ENCODE measurements around the gene THOC6.

Gene THOC6

DNA sequence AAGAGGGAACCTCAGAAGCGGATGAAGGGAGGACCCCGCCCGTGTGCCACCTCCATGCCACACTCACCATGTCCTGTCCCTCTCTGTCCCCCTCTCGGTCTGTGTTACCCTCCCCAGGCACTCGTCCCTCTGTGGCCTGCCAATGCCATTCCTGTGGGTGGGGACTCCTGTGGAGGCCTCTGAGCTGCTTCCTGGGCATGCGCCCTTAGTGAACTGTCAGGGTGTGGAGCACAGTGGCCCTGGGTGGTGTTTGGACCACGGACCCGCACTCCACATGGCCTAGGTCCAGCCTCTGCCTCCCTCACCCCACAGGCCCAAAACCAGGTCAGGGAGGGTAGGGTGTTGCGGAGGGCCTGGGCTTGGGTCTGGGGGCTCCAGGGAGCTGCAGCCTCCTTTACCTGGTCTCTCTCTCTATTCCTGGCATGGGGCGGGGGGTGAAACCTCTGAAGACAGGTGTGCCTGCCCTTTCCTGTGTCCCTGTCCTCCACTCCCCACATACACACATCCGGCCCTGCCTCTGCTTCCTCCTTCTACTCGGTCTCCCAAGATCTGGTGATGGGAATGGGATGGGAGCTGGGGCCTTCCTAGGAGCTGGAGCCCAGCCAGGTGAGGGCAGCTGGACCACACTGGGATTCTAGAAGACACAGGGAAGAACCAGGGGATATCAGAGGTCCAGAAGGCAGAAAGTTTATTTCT lies 32.1 kb upstream of the THOC6 start:
- no peak for DNase-seq (ENCODE audit: low spot score)

DNA sequence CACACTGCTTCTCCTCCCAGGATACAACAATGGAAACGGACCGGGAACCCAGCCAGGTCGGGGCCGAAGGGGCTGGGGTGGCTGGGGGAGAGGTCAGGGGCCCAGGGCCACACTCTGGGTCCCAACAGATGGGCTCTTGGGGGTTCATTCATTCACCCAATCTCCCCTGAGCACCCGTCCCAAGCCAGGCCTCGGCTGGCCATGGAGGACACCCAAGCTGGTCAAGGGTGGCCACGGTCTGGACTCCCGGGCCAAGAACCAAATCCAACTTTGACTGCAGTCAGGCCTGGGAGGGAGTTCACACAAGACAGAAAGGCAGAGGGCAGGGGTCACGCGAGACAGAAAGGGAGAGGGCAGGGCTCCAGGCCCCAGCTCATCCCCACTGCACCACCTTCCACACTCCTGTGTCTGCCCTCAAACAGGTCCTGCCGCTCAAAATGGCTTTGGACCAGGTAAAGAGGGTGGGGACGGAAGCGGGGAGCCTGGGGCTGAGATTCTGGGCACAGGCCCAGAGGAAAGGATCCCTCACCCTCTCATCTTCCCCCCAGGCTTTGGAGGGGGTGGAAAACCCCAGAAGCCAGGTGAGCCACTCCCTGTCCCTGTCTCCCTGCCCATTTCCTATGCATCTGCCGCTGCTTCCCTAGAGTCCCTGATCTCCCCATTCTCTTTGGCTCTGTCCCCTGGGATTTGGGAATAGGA lies 31.3 kb upstream of the THOC6 start:
- no peak for DNase-seq (ENCODE audit: low spot score)

DNA sequence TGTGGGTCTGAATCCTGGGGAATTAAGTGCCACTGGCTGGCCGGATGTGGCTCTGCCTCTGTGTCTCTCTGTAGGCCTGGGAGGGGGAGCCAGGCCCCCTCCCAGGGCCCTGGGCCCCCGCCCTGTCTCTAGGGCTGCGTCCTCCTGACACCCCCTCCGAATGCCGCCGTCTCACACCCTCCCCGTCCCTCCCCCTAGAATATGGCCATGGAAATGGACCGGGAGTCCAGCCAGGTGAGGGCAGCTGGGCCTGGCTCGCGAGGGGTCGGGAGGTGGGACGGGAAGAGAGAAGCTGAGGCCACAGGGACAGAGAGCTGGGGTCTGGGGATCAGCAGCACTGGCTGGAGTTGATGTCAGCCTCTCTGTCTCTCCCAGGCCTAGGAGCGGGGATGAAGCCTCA lies 27.5 kb upstream of the THOC6 start:
- DNase-seq (ENCODE audit: low spot score) = no peak

DNA sequence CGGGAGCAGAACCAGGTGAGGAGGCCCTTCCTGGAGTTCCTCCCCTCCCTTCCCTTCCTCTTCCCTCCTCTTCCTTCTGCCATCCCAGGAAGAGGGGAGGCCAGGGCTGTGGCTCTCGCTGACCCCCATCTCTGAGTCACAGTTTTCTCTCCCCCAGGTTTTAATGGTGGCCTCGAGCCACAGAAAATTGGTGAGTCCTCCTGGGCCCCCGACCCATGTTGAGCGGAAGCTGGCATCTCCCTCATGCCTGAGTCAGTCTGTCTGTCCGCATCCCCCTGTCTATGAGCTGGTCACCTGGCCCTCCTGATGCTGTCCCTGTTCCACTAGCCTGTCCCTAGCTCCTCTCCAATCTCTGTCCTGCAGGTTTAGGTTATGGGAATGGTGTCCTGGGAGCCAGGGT lies 23.9 kb upstream of the THOC6 start:
- DNase-seq (ENCODE audit: low spot score) = no peak

DNA sequence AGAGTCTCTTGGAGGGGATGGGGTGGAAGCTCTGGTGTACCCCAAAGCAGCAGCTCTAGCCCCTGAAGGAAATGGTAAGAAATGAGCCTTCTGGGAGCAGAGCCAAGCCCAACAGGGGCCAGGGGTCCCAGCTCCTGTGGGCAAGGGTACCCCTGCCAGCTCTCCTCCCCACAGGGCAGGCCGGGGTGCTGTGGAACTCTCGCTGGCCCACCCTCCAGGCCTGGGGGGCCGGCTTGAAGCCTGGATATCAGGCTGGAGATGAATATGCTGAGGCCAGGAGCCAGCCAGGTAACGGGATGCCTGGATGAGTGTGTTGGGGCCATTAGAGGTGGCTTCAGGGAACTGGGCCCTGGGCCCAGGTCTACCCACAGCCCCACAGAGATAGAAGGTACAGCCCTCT lies 23.3 kb upstream of the THOC6 start:
- DNase-seq (ENCODE audit: low spot score) = no peak

DNA sequence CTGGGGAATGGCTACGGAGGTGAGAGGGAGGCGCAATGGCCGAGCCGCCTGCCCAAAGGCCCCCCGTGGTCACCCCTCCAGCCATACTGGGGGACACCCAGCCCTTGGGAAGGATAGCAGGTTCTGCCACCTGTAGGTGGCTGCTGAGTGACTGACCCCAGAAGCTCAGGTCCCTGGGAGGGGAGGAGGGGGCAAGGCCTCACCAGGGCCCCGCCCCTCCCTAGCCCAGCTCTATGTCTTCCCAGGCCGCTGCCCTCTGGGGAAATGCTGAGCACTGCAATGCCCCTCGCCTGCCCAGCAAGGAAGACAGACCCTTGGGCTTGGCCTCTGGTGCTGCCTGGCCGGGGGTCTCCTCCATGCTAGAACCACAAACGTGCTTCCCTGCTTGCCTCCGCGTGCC lies 22.5 kb upstream of the THOC6 start:
- no peak for DNase-seq (ENCODE audit: low spot score)

DNA sequence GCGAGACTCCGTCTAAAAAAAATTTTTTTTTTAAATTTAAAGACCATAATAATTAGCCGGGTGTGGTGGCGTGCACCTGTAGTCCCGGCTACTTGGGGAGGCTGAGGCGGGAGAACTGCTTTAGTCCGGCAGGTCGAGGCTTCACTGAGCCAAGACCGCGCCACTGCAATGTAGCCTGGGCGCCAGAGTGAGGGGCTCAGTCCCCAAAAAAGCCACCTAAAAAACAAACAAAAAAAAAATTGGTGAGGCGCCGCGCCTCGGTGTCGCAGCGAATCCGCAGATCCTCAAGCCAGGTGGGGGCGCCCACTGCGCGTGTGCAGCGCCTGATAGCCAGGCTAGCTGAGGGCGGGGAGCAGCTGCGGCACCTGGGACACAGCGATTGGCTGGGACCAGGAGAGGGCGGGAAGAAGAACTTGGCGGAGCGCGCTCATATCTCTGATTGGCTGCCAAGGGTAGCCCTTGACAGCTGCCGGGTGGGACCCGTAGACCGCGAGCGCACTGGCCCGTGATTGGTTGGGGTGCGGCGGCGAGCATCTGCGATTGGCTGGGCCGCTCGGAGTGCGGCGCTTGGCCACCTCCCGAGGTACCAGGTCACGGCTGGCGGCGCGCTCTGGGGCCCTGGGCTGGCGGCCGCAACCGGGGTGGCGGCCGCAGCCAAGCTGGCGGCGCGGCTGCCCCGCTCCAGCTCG lies 20.1 kb upstream of the THOC6 start:
- DNase-seq (ENCODE audit: low spot score) = peak; percentile 99

DNA sequence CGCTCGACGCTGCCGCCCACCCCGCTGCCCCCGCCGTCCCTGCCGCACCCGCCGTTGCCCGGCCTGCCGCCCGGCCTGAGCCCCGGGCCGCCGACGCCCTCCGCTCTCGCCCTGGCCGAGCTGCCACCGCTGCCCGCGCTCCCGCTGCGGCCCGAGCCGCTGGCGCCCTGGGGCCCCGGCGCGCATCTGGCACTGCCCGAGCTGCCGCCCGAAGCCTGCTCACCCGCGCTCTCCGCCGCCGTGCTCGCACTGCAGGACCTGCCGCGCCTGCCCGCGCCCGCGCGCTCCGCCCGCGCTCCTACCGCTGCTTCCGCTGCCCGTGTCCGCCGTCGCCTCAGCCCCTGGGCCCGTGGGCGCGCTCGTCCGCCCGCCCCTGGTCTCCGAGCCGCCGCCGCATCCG lies 19.5 kb upstream of the THOC6 start:
- no peak for DNase-seq (ENCODE audit: low spot score)

DNA sequence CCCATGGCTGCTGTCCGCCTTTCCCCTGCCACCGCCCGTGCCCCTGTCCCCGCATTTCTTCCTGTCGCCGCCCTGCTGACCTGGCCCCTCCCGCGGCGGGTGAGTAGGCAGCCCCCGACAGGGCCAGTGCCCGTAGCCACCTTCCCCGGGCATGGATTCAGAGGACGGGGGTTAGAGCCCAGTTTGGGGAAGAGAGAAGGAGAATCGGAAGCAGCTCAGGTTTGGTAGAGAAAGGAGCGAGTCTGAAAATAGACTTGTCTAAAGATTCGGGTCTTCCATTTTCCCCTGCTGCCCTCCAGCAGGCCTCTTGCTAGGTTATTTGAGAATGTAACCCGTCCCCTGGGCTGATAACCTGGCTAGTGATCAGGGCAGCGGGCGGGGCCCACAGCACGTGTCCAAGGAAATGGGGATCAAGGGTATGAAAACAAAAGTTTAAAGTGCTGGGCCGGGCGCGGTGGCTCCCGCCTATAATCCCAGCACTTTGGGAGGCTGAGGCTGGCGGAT lies 19.0 kb upstream of the THOC6 start:
- no peak for DNase-seq (ENCODE audit: low spot score)

DNA sequence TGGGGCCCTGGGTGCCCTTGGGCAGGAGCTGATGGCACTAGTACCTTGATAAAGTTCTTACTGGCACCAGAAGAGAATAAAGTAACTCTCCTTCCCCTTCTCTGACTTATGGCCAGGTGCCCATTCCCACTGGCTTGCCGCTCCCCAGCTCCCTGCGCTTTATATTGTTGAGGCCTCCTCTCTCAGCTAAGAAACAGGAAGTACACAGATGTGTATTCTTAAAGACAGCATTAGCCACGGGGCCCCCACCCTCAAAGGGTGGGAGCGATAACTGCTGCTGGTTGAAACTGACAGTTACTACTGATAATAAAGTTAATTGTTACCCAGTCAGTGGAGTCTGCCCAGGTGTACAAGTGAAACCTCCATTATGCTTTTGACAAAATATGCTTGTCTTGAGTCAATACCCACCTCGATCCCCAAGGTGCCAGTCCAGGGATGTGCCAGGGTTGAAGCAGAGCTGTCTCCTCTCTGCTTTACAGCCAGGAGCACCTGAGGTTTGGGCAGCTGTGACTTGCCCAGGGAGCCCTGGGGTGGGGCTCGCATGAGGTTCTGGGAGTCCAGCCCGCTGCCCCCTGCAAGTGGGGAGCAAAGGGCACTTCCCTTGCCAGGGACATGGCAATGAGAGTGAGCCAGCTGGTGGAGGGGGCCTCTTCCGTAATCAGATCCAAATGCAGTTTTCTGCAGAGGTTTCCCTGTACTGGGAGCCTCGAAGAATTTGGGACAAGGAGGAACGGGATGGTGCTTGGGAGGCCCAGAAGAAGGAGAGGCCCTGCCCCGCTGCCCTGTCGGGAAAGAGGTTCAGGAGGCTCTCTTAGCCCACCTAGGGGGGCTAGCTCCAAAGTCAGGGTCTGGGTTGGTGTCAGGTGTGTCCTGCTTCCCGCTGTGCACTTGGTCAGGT lies 16.5 kb upstream of the THOC6 start:
- no peak for DNase-seq (ENCODE audit: low spot score)

DNA sequence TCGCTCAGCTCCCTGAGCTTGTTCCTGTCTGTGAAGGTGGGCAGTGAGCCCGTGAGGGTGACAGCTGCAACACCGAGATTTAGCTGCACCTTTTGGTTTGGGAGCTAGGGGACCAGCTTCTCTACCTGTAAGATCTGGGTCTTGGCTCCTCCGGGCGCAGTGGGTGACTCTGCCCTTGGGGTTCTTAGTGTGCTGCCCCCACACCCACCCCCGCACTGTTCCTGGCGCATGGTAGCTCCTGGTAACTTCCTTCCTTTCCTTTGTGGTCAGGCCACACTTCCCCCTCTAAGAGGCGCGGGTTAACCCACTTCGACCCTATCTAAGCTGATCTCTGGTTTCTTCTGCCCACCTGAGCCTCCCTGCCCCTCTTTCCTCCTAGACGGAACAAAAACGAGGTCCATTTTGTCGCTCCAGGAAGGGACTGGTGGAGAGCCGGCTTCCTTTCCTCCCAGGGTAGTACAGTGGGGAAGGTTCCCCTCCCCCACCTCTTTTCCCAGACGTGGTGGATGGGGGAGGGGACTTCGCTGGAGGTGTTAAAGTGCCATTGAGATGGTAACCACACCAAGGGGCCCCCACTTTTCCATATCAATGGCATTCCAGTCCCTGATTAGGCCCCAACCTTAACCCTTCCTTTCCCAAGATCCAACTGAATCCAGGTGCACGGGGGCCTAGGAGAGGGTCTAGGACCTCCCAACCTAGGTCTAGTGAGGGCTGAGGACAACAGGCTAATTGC lies 15.7 kb upstream of the THOC6 start:
- no peak for DNase-seq (ENCODE audit: low spot score)

DNA sequence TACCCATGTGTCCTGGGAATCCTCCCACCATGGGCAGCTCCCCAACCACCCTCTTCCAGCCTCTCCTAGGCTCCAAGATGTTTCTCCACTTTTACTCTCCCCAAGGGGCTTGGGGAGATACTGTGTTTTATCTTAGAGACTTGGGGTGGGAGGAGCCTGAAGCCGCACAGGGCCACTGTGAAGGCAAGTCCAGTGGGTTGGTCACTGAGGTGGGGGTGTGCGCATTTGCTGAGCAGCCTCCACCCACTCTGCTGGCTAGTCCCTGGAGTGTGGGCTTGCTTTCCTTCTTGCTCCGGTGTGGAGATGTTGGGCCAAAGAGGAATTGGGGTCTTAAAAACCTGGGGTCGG lies 15.2 kb upstream of the THOC6 start:
- DNase-seq (ENCODE audit: low spot score) = no peak

DNA sequence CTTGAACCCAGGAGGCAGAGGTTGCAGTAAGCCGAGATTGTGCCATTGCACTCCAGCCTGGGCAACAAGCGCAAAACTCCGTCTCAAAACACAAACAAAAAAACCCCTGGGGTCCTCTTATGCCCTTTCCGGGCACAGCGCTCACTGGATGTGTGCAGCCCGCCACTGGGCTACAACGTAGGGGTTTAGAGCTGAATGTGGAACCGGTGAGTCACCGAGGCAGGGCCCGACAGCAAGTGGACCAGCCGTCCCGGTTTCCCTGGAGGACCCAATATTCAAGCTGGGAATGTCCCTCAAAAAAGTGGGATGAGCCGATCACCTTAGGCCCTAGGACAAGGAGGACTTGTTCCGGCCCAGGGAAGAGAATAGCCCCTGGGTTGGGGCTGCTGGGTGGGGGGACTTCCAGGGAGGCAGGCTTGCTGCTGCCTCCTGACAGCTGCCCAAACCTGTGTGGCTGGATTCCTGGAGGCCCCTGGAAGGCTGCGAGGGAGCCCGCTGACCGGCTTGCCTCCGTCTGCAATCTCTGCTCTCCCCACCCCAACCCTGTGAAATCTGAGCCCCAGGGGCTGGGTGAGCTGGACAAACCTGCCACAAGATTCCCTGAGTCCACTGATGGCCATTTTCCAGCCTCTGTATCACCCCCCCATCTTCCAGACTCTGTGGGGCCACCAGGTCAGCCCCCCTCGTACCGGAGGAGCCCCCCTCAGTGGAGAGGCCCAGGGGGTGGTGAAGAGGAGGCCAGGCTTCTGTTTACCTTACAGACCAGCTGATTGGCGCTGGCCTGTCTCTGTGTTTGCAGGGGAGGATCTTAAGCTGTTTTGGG lies 14.1 kb upstream of the THOC6 start:
- DNase-seq (ENCODE audit: low spot score) = no peak

DNA sequence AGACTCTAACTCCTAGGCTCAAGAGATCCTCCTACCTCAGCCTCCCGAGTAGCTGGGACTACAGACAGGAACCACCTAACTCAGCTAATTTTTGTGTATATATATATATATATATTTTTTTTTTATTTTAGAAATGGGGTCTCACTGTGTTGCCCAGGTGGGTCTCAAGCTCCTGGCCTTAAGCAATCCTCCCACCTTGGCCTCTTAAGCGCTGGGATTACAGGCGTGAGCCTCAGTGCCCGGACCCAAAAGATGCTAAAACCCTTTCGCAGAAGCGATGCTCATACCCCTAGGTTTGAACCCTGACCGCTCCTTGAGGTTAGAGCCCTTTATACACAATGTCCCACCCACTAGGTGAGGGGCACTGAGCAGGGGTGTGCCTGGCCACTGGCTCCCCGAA lies 13.3 kb upstream of the THOC6 start:
- no peak for DNase-seq (ENCODE audit: low spot score)

DNA sequence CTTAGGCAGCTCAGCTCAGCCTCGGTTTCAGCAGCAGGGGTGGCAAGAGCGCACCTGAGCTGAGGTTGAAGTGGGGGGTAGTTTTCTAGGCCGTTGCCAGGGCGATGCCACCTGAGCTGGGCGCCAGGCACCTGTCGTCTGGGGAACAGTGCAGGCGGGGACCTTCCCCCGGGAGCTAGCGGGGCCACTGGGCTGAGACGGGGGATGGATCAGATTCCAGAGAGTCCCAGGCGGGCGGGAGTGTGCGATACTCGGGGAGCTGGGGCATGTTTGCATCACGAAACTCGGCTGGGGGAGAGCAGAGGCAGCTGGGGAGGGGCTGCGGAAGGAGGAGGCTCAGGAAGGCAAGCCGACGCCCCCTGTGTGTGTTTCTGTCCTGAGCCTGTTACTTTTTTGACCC lies 11.6 kb upstream of the THOC6 start:
- DNase-seq (ENCODE audit: low spot score) = no peak

DNA sequence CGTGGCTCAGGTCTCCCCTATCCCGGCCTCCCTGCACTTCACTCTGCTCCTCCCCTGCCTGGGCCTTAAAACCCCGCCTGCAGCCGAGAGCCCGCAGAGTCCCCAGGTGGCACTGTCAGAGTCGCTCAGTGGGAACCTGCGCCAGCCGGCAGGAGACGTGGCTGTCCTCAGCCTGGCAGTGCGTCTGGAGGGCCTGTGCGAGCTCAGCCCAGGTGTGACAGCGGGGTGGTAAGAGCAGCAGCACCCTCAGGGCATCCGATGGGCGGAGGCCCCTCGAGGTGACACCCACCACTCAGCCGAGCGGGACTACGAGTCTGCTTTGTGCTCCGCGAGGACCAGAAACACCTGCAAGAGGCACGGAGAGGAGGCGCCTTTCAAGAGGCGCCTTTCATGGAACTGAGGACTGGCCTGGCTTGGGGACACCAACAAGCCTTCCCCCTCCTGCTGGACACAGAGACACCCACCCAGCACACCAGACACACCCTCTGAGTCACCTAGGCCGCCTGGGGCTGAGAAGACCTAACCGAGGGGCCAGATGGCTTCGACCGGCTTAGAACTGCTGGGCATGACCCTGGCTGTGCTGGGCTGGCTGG lies 10.9 kb upstream of the THOC6 start, which contains the start of gene CLDN9:
TSS of gene CLDN9 (plus strand) at position 96 of the 593 bp plus-strand sequence. CDS start at position 536, 440 bp downstream.
- DNase-seq (ENCODE audit: low spot score) = no peak

DNA sequence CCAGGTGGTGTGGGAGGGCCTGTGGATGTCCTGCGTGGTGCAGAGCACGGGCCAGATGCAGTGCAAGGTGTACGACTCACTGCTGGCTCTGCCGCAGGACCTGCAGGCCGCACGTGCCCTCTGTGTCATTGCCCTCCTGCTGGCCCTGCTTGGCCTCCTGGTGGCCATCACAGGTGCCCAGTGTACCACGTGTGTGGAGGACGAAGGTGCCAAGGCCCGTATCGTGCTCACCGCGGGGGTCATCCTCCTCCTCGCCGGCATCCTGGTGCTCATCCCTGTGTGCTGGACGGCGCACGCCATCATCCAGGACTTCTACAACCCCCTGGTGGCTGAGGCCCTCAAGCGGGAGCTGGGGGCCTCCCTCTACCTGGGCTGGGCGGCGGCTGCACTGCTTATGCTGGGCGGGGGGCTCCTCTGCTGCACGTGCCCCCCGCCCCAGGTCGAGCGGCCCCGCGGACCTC lies 10.3 kb upstream of the THOC6 start:
- DNase-seq (ENCODE audit: low spot score) = no peak

DNA sequence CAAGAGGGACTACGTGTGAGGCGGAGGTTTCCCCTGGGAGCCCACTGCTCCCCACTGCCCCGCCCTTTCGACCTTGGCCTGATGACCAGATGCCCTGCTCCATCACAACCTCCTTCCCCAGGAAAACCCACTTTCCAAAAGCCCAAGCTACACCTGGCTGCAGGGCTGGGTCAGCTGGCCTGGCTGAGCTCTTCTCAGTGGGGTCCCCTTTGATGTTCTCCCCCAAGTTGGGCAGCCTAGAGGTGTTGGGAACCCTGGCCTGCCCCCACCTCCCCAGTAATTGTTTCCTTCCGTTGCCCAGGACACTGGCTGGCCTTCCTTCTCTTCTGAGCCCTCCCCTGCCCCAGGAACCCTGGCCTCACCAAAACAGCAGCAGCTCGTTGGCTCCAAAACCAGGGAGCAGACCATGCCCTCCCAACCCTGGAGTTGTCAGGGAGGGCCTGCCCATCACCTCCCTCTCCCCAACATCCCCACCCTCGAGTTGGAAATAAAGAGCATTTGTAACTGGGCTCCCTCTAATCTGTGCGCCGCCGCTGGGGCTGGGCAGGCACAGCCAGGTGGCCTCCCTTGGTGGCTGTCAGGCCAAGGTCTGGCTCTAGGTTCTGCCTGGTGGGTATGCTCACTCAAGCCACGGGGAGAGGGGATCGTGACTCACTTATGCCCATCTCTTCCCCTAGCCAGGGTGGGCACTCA lies 9.7 kb upstream of the THOC6 start:
- no peak for DNase-seq (ENCODE audit: low spot score)

DNA sequence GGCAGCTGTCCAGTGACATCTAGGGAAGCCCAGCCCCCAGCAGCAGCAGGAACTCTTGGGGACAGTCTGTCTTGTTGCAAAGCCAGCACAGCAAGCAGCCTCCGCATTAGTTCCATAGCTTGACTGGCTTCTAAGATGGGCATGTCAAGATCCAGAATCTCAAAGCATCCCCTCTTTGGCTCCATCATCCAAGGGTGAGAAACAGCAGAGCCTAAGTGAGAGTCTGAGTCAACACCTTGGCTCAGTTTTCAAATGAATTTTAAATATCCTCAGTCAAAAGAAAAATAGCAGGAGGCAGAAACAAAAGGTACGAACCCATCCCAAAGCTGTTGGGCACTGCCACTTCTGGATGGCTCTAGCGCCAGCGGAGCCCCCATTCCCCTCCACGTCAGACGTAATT lies 8.9 kb upstream of the THOC6 start:
- no peak for DNase-seq (ENCODE audit: low spot score)
